ENCODE measurements around the gene ITGA1.
"Not testable (repeated sequence)": the region's sequence is repeated elsewhere in the genome, so short reads cannot be mapped to it uniquely, and the experiment has no call there.

ITGA1 gene

DNA sequence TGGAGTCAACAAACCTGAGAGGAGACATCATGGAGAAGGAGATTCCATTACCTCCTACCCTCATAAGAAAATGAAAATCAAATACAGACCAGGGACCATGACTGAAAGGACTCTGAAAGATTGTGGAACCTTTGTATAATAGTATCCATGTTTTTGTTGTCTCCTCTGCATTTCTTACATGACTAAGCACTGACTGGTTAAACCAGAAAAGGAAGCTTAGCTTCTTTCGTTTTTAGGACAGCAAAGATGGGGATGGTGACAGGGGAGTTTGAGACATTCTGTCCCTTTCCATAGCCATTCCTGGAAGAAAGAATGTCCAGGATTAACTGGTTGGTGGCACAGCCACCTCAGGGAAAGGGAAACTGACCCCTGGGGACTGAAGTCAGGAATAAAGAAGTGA, 22.2 kb downstream of the ITGA1 start:
- Histone ChIP-seq H3K27me3 (ENCODE audit: insufficient read depth, low read length) (no peaks in the 10 kb centered on the region), H3K4me3 (ENCODE audit: low read depth, low read length) (peak overlapping the region; percentile 43; the same call in 1 of the 2 replicates), H2AFZ (ENCODE audit: low read length, unreplicated experiment) (peak overlapping the region; percentile 38), H3K79me2 (ENCODE audit: control insufficient read depth, insufficient read depth, low read length, unreplicated experiment) (peaks cover 19% of the 10 kb centered on the region), H3K36me3 (ENCODE audit: insufficient read depth, low read length) (0 out of 2 replicates have a peak, but pooled peaks cover 4% of the 10 kb centered on the region), H3K27ac (ENCODE audit: low read depth, low read length) (peak overlapping the region; percentile 83), H3K4me1 (ENCODE audit: control insufficient read depth, insufficient read depth, low read length, unreplicated experiment) (peaks cover 68% of the 10 kb centered on the region)

DNA sequence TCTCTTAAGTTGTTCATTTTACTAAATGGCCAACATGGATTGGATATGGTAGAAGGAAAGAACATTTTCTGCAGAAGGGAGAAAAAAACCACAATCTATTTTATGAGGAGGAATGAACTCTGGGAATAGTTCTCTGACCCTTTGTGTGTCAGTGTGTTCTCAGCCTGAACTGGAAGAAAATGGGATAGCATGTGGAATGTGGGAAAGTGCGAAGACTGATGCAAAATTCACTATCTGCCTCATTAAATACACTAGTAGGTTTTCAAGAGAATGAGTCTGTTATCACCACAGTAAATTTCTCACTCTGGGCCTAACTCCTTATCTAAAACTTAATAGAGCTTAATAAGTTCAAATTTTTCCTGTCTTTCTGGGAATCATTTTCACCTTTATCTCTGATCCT, 22.7 kb downstream of the ITGA1 start:
- Histone ChIP-seq H3K27ac (ENCODE audit: low read depth, low read length) (peak overlapping the region; percentile 83), H3K27me3 (ENCODE audit: insufficient read depth, low read length) (no peaks in the 10 kb centered on the region), H2AFZ (ENCODE audit: low read length, unreplicated experiment) (no peak overlapping the region), H3K36me3 (ENCODE audit: insufficient read depth, low read length) (no peaks in the 10 kb centered on the region), H3K79me2 (ENCODE audit: control insufficient read depth, insufficient read depth, low read length, unreplicated experiment) (peaks cover 14% of the 10 kb centered on the region), H3K4me1 (ENCODE audit: control insufficient read depth, insufficient read depth, low read length, unreplicated experiment) (peaks cover 63% of the 10 kb centered on the region), H3K4me3 (ENCODE audit: low read depth, low read length) (0 out of 2 replicates have a peak overlapping the region, but pooled peaks have one; percentile 43)

DNA sequence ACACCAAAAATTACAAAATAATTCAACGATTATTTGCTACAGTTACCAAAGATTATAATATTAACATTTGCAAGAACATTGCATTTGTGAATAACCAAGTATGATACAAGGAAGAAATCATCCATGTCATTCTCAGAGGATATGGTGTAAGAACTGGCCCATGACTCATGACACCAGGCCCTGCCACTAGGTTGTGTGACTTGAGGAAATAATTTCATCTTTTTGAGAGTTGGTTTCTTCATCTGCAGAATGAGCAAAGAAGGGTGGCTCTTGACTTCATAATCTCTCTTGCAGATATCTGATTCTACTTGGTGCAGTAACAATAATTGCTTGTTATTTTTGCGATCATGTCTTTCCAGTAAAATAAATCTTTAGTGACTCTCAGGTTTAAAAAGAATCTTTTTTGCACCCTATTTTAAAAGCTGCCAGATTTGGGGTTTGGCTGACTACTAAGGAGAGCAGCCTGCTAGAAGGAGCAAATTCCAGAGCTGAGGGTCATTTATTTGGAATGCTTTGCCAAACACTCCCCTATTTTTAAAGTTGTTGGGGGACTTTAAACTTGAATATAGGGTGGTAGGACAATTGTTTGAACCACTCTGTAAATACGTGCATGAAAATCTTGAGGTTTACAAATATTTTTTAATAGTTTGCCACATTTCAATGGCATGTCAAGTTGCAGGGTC, 23.5 kb downstream of the ITGA1 start:
- Histone ChIP-seq H2AFZ (ENCODE audit: low read length, unreplicated experiment) (no peak overlapping the region), H3K27me3 (ENCODE audit: insufficient read depth, low read length) (no peaks in the 10 kb centered on the region), H3K4me1 (ENCODE audit: control insufficient read depth, insufficient read depth, low read length, unreplicated experiment) (peaks cover 56% of the 10 kb centered on the region), H3K79me2 (ENCODE audit: control insufficient read depth, insufficient read depth, low read length, unreplicated experiment) (peaks cover 9% of the 10 kb centered on the region), H3K27ac (ENCODE audit: low read depth, low read length) (peak overlapping the region; percentile 83), H3K4me3 (ENCODE audit: low read depth, low read length) (no peak overlapping the region), H3K36me3 (ENCODE audit: insufficient read depth, low read length) (no peaks in the 10 kb centered on the region)

DNA sequence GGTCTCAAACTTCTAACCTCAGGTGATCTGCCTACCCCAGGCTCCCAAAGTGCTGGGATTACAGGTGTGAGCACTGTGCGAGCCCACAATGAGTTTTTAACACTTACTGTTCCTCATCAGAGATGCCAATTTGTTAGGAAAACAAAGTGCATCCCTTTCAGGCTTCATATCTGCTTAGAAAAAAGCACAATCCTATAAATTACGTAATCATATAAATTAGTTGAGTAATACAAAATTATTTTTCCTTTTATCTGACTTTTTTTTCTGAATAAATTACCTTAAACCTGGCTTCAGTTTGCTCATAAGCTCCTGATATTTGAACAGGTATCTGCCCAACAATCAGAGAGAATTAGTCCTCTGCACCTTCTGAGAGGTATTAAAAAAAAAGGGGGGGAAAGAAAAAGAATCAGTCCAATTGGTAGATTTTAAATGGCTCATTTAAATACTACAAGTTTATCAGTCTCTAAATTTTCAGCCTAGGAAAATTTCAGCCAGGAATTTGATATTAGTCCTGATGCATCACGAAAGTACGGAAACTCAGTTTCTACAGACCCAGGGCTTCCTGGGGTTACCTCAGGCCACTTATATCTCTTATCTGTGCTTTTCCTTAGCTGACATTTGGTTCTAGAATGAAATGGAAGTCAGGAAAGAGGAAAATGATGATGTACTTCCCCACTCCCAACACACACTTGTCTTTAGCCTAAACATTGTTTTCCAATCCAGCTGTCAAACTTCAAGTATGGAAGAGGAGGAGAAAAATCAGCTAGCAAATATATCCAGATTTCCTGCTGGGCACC, 26.8 kb downstream of the ITGA1 start:
- H2AFZ ChIP-seq (ENCODE audit: low read length, unreplicated experiment) = no peak overlapping the region
- H3K27ac ChIP-seq (ENCODE audit: low read depth, low read length) = no peak overlapping the region
- H3K4me1 ChIP-seq (ENCODE audit: control insufficient read depth, insufficient read depth, low read length, unreplicated experiment) = peaks cover 32% of the 10 kb centered on the region
- H3K4me3 ChIP-seq (ENCODE audit: low read depth, low read length) = no peak overlapping the region
- H3K27me3 ChIP-seq (ENCODE audit: insufficient read depth, low read length) = no peaks in the 10 kb centered on the region
- no peaks in the 10 kb centered on the region for H3K79me2 ChIP-seq (ENCODE audit: control insufficient read depth, insufficient read depth, low read length, unreplicated experiment)
- no peaks in the 10 kb centered on the region for H3K36me3 ChIP-seq (ENCODE audit: insufficient read depth, low read length)

DNA sequence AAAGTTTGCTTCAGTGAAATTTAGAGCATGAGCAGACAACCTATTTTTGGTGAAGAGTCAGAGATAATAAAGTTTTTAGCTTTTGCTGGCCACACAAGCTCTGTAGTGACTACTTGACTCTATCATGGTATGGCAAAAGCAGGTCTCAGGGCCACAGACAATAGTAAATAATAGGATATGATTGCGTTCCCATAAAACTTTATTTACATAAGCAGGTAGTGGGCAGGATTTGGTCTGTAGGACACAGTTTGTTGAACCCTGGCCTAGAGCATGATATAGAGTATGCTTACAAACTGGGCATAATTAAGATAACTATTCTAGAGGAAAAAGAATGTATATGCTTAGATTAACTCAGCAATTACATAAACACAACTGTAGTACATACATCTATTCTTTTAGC, 30.1 kb downstream of the ITGA1 start:
- Histone ChIP-seq H3K79me2 (ENCODE audit: control insufficient read depth, insufficient read depth, low read length, unreplicated experiment) (no peaks in the 10 kb centered on the region), H2AFZ (ENCODE audit: low read length, unreplicated experiment) (no peak overlapping the region), H3K4me1 (ENCODE audit: control insufficient read depth, insufficient read depth, low read length, unreplicated experiment) (peaks cover 8% of the 10 kb centered on the region), H3K36me3 (ENCODE audit: insufficient read depth, low read length) (no peaks in the 10 kb centered on the region), H3K27ac (ENCODE audit: low read depth, low read length) (no peak overlapping the region), H3K27me3 (ENCODE audit: insufficient read depth, low read length) (no peaks in the 10 kb centered on the region), H3K4me3 (ENCODE audit: low read depth, low read length) (no peak overlapping the region)

DNA sequence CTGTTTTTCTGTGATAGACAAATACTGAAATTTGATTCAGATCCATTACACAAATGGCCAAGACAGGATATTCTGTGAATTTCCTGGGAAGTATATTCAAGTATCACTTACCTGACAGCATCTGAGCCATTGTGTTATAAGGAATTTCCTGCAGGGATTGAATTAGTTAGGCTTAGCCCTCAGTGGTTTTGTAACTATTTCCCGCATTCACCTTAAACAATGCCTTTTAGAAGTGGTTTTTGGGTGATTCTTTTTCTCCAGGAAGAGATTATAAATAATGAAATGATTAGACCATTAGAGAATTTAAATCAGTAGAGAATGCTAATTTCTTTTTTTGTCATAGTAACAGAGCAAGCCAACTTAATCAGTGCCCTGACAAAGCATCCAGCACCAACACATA, 30.6 kb downstream of the ITGA1 start:
- Histone ChIP-seq H3K27ac (ENCODE audit: low read depth, low read length) (no peak overlapping the region), H3K4me3 (ENCODE audit: low read depth, low read length) (no peak overlapping the region), H3K4me1 (ENCODE audit: control insufficient read depth, insufficient read depth, low read length, unreplicated experiment) (peaks cover 8% of the 10 kb centered on the region), H2AFZ (ENCODE audit: low read length, unreplicated experiment) (no peak overlapping the region), H3K27me3 (ENCODE audit: insufficient read depth, low read length) (no peaks in the 10 kb centered on the region), H3K79me2 (ENCODE audit: control insufficient read depth, insufficient read depth, low read length, unreplicated experiment) (no peaks in the 10 kb centered on the region), H3K36me3 (ENCODE audit: insufficient read depth, low read length) (no peaks in the 10 kb centered on the region)

DNA sequence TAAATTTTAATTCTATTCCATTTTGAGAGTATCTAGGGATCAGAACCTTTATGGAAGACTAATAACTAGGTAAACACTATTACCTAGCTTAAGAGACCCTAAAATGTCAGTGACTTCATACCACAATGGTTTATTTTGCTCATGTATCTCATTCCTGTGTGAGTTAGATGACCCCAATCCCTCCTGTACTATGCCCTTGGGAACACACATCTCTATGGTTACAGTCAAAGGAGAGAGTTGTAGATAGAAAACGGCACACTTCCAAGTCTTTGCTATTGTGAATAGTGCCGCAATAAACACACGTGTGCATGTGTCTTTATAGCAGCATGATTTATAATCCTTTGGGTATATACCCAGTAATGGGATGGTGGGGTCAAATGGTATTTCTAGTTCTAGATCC, 31.1 kb downstream of the ITGA1 start:
- not testable (repeated sequence) for H3K4me3 ChIP-seq (ENCODE audit: low read depth, low read length); H3K4me1 ChIP-seq (ENCODE audit: control insufficient read depth, insufficient read depth, low read length, unreplicated experiment); H3K36me3 ChIP-seq (ENCODE audit: insufficient read depth, low read length); H2AFZ ChIP-seq (ENCODE audit: low read length, unreplicated experiment); H3K27ac ChIP-seq (ENCODE audit: low read depth, low read length); H3K27me3 ChIP-seq (ENCODE audit: insufficient read depth, low read length); H3K79me2 ChIP-seq (ENCODE audit: control insufficient read depth, insufficient read depth, low read length, unreplicated experiment)

DNA sequence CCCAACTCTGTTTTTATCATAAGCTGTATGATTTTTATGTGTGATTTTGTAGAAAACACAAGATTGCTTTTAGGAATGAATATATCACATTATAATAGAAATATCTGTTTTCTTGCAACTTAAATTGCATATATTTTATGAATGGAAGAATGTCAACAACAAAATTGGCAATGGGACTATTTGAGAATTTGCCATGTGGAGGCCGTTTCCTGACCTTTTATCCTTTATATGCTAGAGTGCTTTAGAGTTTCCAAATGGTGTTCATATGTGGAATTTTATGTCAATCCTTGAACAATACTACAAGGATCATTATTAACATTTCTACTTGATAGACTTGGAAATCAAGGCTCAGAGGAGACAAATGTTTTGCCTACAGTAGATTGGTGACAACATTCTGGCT, 34.2 kb downstream of the ITGA1 start:
- Histone ChIP-seq H3K27me3 (ENCODE audit: insufficient read depth, low read length) (no peaks in the 10 kb centered on the region), H3K79me2 (ENCODE audit: control insufficient read depth, insufficient read depth, low read length, unreplicated experiment) (no peaks in the 10 kb centered on the region), H3K27ac (ENCODE audit: low read depth, low read length) (no peak overlapping the region), H2AFZ (ENCODE audit: low read length, unreplicated experiment) (no peak overlapping the region), H3K4me3 (ENCODE audit: low read depth, low read length) (no peak overlapping the region), H3K36me3 (ENCODE audit: insufficient read depth, low read length) (no peaks in the 10 kb centered on the region), H3K4me1 (ENCODE audit: control insufficient read depth, insufficient read depth, low read length, unreplicated experiment) (no peaks in the 10 kb centered on the region)

DNA sequence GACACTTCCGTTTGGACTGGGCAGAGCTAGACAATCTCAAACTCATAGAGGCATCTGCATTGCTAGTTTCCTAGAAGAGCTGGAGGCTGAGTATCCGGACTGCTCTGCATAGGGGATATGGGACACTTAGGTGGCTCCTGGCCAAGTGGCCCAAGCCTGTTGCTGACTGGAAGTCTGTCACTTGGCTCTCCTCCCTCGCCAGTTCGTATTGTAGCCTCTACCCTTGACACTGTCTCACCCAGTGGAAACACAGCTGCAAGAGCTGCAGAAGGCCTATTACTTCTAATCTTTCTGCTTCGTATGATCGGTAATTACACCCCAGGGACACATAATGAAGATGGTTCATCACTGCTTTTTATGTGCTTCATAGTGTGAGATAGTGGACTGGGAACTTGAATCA, 34.7 kb downstream of the ITGA1 start:
- no peak overlapping the region for H3K4me3 ChIP-seq (ENCODE audit: low read depth, low read length)
- H3K36me3 ChIP-seq (ENCODE audit: insufficient read depth, low read length) = no peaks in the 10 kb centered on the region
- no peaks in the 10 kb centered on the region for H3K27me3 ChIP-seq (ENCODE audit: insufficient read depth, low read length)
- no peak overlapping the region for H3K27ac ChIP-seq (ENCODE audit: low read depth, low read length)
- no peaks in the 10 kb centered on the region for H3K4me1 ChIP-seq (ENCODE audit: control insufficient read depth, insufficient read depth, low read length, unreplicated experiment)
- no peak overlapping the region for H2AFZ ChIP-seq (ENCODE audit: low read length, unreplicated experiment)
- H3K79me2 ChIP-seq (ENCODE audit: control insufficient read depth, insufficient read depth, low read length, unreplicated experiment) = no peaks in the 10 kb centered on the region

DNA sequence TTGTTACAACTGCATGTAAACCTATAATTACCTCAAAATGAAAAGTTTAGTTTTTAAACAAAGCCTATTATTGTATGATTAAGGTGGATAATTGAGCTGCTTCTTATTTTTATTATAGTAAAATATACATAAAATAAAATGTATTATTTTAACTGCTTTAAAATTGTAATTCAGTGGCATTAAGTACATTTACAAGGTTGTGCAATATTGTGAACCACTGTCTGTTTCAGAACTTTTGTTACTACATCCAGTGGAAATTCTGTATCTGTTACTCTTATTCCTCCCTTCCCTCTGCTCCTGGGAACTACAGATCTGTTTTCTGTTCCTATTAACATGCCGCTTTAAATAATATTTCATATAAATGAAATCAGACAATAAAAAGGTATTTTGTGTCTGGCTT, 37.1 kb downstream of the ITGA1 start:
- no peaks in the 10 kb centered on the region for H3K79me2 ChIP-seq (ENCODE audit: control insufficient read depth, insufficient read depth, low read length, unreplicated experiment)
- no peak overlapping the region for H3K4me3 ChIP-seq (ENCODE audit: low read depth, low read length)
- peaks cover 5% of the 10 kb centered on the region for H3K4me1 ChIP-seq (ENCODE audit: control insufficient read depth, insufficient read depth, low read length, unreplicated experiment)
- H2AFZ ChIP-seq (ENCODE audit: low read length, unreplicated experiment) = no peak overlapping the region
- no peaks in the 10 kb centered on the region for H3K27me3 ChIP-seq (ENCODE audit: insufficient read depth, low read length)
- no peak overlapping the region for H3K27ac ChIP-seq (ENCODE audit: low read depth, low read length)
- no peaks in the 10 kb centered on the region for H3K36me3 ChIP-seq (ENCODE audit: insufficient read depth, low read length)

DNA sequence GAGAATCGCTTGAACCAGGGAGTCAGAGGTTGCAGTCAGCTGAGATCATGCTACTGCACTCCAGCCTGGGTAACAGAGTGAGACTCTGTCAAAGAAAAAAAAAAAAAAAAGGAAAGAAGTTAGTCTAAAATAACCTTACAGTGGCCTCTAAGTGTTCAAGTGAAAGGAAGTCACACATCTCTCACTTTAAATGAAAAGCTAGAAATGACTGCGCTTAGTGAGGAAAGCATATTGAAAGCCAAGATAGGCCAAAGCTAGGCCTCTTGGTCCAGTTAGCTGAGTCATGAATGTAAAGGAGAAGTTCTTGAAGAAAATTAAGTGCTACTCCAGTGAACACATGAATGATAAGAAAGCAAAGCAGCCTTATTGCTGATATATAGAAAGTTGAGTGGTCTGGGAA, 38.1 kb downstream of the ITGA1 start:
- no peaks in the 10 kb centered on the region for H3K27me3 ChIP-seq (ENCODE audit: insufficient read depth, low read length)
- no peak overlapping the region for H3K27ac ChIP-seq (ENCODE audit: low read depth, low read length)
- H3K4me3 ChIP-seq (ENCODE audit: low read depth, low read length) = no peak overlapping the region
- H3K79me2 ChIP-seq (ENCODE audit: control insufficient read depth, insufficient read depth, low read length, unreplicated experiment) = no peaks in the 10 kb centered on the region
- H3K4me1 ChIP-seq (ENCODE audit: control insufficient read depth, insufficient read depth, low read length, unreplicated experiment) = peaks cover 5% of the 10 kb centered on the region
- H2AFZ ChIP-seq (ENCODE audit: low read length, unreplicated experiment) = no peak overlapping the region
- H3K36me3 ChIP-seq (ENCODE audit: insufficient read depth, low read length) = no peaks in the 10 kb centered on the region
